ENCODE results near the gene STXBP6. TPM values are rescaled to one million over a fixed set of nuclear protein-coding genes. Genes with fewer than 3 reads are reported as not detected.

STXBP6 gene
- total RNA-seq, 2 donors from 2014 or later: 0.49 TPM; not detected in 1

- no peak for DNase-seq (ENCODE audit: low spot score in 2 of 2)
- no peak for ATAC-seq
- no peak overlapping the region for H3K27ac Mint-ChIP-seq
- no peaks in the 10 kb centered on the region for H3K36me3 Mint-ChIP-seq
- H3K9me3 Mint-ChIP-seq: no peaks in the 10 kb centered on the region
Measured at GRCh38 chr14:25004389-25004809, 45.5 kb downstream of the STXBP6 start.

GRCh38 chr14:25003537-25003936 is 46.4 kb downstream of the STXBP6 start:
- ATAC-seq: no peak
- H3K27ac Mint-ChIP-seq: no peak overlapping the region
- no peak for DNase-seq (ENCODE audit: low spot score in 2 of 2)
- no peaks in the 10 kb centered on the region for H3K36me3 Mint-ChIP-seq
- H3K9me3 Mint-ChIP-seq: no peaks in the 10 kb centered on the region

GRCh38 chr14:25001601-25002000 is 48.3 kb downstream of the STXBP6 start:
- ATAC-seq (no peak), DNase-seq (ENCODE audit: low spot score in 2 of 2) (no peak)
- no peaks in the 10 kb centered on the region for H3K9me3 Mint-ChIP-seq
- H3K36me3 Mint-ChIP-seq: no peaks in the 10 kb centered on the region
- H3K27ac Mint-ChIP-seq: no peak overlapping the region

- Mint-ChIP-seq H3K36me3 (no peaks in the 10 kb centered on the region), H3K9me3 (no peaks in the 10 kb centered on the region), H3K27ac (no peak overlapping the region)
- no peak for DNase-seq (ENCODE audit: low spot score in 2 of 2)
- no peak for ATAC-seq
Measured at GRCh38 chr14:25001156-25001555, 48.8 kb downstream of the STXBP6 start.

GRCh38 chr14:24999157-24999556 is 50.8 kb downstream of the STXBP6 start:
- DNase-seq (ENCODE audit: low spot score in 2 of 2) (no peak), ATAC-seq (no peak)
- Mint-ChIP-seq H3K27ac (no peak overlapping the region), H3K36me3 (no peaks in the 10 kb centered on the region), H3K9me3 (no peaks in the 10 kb centered on the region)

GRCh38 chr14:24996930-24997725 is 52.8 kb downstream of the STXBP6 start:
- Mint-ChIP-seq H3K9me3 (no peaks in the 10 kb centered on the region), H3K27ac (no peak overlapping the region), H3K36me3 (no peaks in the 10 kb centered on the region)
- DNase-seq (ENCODE audit: low spot score in 2 of 2) (no peak), ATAC-seq (no peak)

GRCh38 chr14:24995016-24995415 is 54.9 kb downstream of the STXBP6 start:
- Mint-ChIP-seq H3K9me3 (no peaks in the 10 kb centered on the region), H3K27ac (no peak overlapping the region)
- ATAC-seq: no peak

GRCh38 chr14:24993631-24994030 is 56.3 kb downstream of the STXBP6 start:
- no peak for ATAC-seq
- no peak overlapping the region for H3K27ac Mint-ChIP-seq
- H3K36me3 Mint-ChIP-seq: no peaks in the 10 kb centered on the region
- H3K9me3 Mint-ChIP-seq: no peaks in the 10 kb centered on the region
- no peak for DNase-seq (ENCODE audit: low spot score in 2 of 2)

More at GRCh38 chr14:24995016-24995415, 54.9 kb downstream of the STXBP6 start:
- no peaks in the 10 kb centered on the region for H3K36me3 Mint-ChIP-seq
- no peak for DNase-seq (ENCODE audit: low spot score in 2 of 2)

GRCh38 chr14:24992624-24993360 is 57.2 kb downstream of the STXBP6 start:
- H3K36me3 Mint-ChIP-seq: no peaks in the 10 kb centered on the region
- DNase-seq (ENCODE audit: low spot score in 2 of 2) (no peak), ATAC-seq (peak in 1 of 2 donors; percentile 79)
- no peaks in the 10 kb centered on the region for H3K9me3 Mint-ChIP-seq
- H3K27ac Mint-ChIP-seq: no peak overlapping the region

GRCh38 chr14:24991821-24992220 is 58.1 kb downstream of the STXBP6 start:
- H3K36me3 Mint-ChIP-seq: no peaks in the 10 kb centered on the region
- no peak overlapping the region for H3K27ac Mint-ChIP-seq
- DNase-seq (ENCODE audit: low spot score in 2 of 2) (no peak), ATAC-seq (no peak)
- H3K9me3 Mint-ChIP-seq: no peaks in the 10 kb centered on the region

GRCh38 chr14:24991288-24991687 is 58.7 kb downstream of the STXBP6 start:
- no peaks in the 10 kb centered on the region for H3K9me3 Mint-ChIP-seq
- H3K27ac Mint-ChIP-seq: no peak overlapping the region
- DNase-seq (ENCODE audit: low spot score in 2 of 2) (no peak), ATAC-seq (no peak)
- no peaks in the 10 kb centered on the region for H3K36me3 Mint-ChIP-seq

GRCh38 chr14:24990773-24991172 is 59.2 kb downstream of the STXBP6 start:
- H3K9me3 Mint-ChIP-seq: no peaks in the 10 kb centered on the region
- H3K27ac Mint-ChIP-seq: no peak overlapping the region
- DNase-seq (ENCODE audit: low spot score in 2 of 2): no peak
- no peak for ATAC-seq
- no peaks in the 10 kb centered on the region for H3K36me3 Mint-ChIP-seq

GRCh38 chr14:24990050-24990449 is 59.9 kb downstream of the STXBP6 start:
- Mint-ChIP-seq H3K9me3 (no peaks in the 10 kb centered on the region), H3K27ac (no peak overlapping the region), H3K36me3 (no peaks in the 10 kb centered on the region)
- DNase-seq (ENCODE audit: low spot score in 2 of 2): no peak
- no peak for ATAC-seq

- no peak for ATAC-seq
- Mint-ChIP-seq H3K9me3 (no peaks in the 10 kb centered on the region), H3K36me3 (no peaks in the 10 kb centered on the region), H3K27ac (no peak overlapping the region)
- DNase-seq (ENCODE audit: low spot score in 2 of 2): no peak
Measured at GRCh38 chr14:24988760-24989159, 61.2 kb downstream of the STXBP6 start.

- DNase-seq (ENCODE audit: low spot score in 2 of 2) (no peak), ATAC-seq (no peak)
- no peaks in the 10 kb centered on the region for H3K9me3 Mint-ChIP-seq
- H3K36me3 Mint-ChIP-seq: no peaks in the 10 kb centered on the region
- no peak overlapping the region for H3K27ac Mint-ChIP-seq
Measured at GRCh38 chr14:24986206-24986893, 63.6 kb downstream of the STXBP6 start.

- ATAC-seq (no peak), DNase-seq (ENCODE audit: low spot score in 2 of 2) (no peak)
- Mint-ChIP-seq H3K9me3 (no peaks in the 10 kb centered on the region), H3K36me3 (no peaks in the 10 kb centered on the region), H3K27ac (no peak overlapping the region)
Measured at GRCh38 chr14:24984846-24985589, 64.9 kb downstream of the STXBP6 start.

Measured in activated naive CD4-positive, alpha-beta T cell treated with anti-CD3 and anti-CD28 coated beads, Interleukin-2, amount 50 U/mL, for 72 hours (primary cell).